ENCODE results near the gene DLD.
"Not testable (repeated sequence)": the region's sequence is repeated elsewhere in the genome, so short reads cannot be mapped to it uniquely, and the experiment has no call there.

Gene DLD

DNA sequence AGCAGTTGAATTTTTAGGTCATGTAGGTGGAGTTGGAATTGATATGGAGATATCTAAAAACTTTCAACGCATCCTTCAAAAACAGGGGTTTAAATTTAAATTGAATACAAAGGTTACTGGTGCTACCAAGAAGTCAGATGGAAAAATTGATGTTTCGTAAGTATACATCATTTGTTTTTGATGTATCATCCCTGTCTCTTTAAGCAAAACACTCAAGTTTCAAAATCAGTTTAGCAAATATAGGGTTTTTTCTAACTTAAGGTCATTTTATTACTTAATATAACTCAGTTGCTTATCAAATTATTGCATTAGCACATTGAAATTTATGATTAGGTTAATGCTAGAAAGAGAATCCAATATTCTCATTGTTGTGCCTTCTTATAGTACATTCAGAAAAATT is 24.6 kb downstream of the DLD start:
- intact Hi-C loops (cut with DNase I; ENCODE audit: low total_unique reads), result no loop called here
- H3K27me3 ChIP-seq, result no peaks in the 10 kb centered on the region
- DNase-seq, result no peak
- H3K9me3 ChIP-seq, result no peaks in the 10 kb centered on the region
- no peaks in the 10 kb centered on the region for H3K4me1 ChIP-seq
- TF ChIP-seq, protein P1, sequence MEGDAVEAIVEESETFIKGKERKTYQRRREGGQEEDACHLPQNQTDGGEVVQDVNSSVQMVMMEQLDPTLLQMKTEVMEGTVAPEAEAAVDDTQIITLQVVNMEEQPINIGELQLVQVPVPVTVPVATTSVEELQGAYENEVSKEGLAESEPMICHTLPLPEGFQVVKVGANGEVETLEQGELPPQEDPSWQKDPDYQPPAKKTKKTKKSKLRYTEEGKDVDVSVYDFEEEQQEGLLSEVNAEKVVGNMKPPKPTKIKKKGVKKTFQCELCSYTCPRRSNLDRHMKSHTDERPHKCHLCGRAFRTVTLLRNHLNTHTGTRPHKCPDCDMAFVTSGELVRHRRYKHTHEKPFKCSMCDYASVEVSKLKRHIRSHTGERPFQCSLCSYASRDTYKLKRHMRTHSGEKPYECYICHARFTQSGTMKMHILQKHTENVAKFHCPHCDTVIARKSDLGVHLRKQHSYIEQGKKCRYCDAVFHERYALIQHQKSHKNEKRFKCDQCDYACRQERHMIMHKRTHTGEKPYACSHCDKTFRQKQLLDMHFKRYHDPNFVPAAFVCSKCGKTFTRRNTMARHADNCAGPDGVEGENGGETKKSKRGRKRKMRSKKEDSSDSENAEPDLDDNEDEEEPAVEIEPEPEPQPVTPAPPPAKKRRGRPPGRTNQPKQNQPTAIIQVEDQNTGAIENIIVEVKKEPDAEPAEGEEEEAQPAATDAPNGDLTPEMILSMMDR (IDR thresholded peaks at IDR 0.05), result no peak
- H3K4me3 ChIP-seq, result no peak overlapping the region
- H3K36me3 ChIP-seq, result peaks cover 58 to 67% (median 58%) of the 10 kb centered on the region in 3 donors
- H3K27ac ChIP-seq, result no peak overlapping the region

DNA sequence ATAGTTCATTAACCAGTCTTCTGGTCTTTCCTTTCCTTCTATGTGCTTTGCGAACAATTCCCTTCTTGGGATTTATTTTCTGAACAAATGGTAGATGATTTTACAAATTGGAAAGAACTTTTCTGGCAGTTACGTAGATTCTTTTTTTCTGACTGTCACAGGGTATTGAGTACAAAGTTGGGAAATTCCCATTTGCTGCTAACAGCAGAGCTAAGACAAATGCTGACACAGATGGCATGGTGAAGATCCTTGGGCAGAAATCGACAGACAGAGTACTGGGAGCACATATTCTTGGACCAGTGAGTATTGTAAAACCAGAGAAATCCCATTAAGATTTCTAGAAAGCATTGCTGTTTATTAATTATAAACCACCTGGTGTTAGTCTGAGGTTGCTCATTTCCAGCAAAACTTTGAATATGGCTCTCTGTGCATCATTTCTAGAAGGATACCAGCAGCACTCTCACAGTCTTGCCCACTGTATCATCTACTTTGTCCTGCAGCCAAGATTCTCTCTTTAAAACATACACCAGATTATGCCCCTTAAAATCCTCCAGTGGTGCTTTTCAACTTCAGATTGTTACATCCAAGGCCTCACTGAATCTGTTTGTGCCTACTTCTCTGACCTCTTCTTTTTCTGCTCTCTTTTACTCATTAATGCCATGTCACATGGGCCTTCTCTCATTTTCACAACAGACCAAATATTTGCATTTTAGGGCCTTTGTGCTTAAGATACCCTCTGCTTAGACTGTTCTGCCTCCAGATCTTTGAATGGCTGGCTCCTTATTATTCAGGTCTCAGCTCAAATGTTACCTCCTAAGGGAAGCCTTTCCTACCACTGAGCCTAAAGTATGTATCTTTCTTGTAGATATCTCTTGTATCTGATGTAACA is 27.0 kb downstream of the DLD start:
- Histone ChIP-seq H3K4me1 (no peaks in the 10 kb centered on the region), H3K9me3 (no peaks in the 10 kb centered on the region), H3K27me3 (no peaks in the 10 kb centered on the region), H3K4me3 (no peak overlapping the region), H3K36me3 (peaks cover 53 to 76% (median 65%) of the 10 kb centered on the region in 3 donors), H3K27ac (no peak overlapping the region)
- TF ChIP-seq, protein P1 (IDR thresholded peaks at IDR 0.05), result no peak
- intact Hi-C loops (cut with DNase I; ENCODE audit: low total_unique reads), result no loop called here
- no peak for DNase-seq

DNA sequence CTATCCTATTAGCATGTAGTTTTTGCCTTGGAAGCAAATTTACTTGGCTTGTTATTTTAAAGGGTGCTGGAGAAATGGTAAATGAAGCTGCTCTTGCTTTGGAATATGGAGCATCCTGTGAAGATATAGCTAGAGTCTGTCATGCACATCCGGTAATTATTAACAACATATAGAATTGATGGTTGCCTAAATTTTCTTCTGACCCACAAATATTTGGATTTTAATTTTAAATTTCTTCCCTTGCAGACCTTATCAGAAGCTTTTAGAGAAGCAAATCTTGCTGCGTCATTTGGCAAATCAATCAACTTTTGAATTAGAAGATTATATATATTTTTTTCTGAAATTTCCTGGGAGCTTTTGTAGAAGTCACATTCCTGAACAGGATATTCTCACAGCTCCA is 28.0 kb downstream of the DLD start:
- H3K4me1 ChIP-seq, result no peaks in the 10 kb centered on the region
- DNase-seq, result no peak
- H3K27ac ChIP-seq, result no peak overlapping the region
- TF ChIP-seq, protein P1 (IDR thresholded peaks at IDR 0.05), result no peak
- H3K27me3 ChIP-seq, result no peaks in the 10 kb centered on the region
- intact Hi-C loops (cut with DNase I; ENCODE audit: low total_unique reads), result no loop called here
- no peaks in the 10 kb centered on the region for H3K9me3 ChIP-seq
- peaks cover 59 to 80% (median 74%) of the 10 kb centered on the region in 3 donors for H3K36me3 ChIP-seq
- H3K4me3 ChIP-seq, result no peak overlapping the region

DNA sequence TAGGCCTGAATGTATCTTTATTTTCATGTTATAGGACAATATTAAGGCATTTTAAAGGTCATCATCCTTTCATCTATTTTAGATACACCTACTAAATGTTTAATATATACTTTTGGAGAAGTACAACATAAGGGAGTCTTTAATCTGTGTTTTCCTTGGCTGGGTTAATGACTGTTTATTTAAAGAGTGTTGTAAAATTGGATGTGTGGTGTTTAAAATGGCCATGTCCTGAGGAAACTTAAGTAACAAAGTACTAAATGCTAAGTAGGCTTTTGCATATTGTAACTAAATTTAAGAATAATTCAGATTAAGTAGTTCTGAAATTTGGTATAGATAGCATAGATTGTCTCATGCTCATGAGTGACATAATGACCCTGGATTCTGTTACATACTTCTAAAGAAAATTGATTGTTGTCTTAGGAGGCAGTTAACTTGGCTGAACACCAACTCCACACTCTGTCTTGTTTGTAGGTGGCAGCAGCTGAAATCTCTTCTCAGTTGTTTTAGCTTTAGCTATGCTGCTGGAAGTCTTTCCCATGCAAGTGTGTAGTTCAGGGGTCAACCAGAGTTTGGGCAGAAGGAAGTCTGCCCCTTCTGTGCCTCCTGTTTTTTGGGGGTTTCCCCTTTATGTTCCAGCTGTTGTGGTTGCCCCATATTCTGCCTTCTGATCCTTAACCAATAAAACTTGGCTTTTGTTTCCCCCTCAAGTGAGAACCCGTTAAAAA is 29.2 kb downstream of the DLD start:
- TF ChIP-seq, protein P1 (IDR thresholded peaks at IDR 0.05), result no peak
- Histone ChIP-seq H3K4me3 (no peak overlapping the region), H3K36me3 (peaks cover 63 to 87% (median 75%) of the 10 kb centered on the region in 3 donors), H3K4me1 (no peaks in the 10 kb centered on the region), H3K27me3 (no peaks in the 10 kb centered on the region), H3K27ac (no peak overlapping the region), H3K9me3 (no peaks in the 10 kb centered on the region)
- intact Hi-C loops (cut with DNase I; ENCODE audit: low total_unique reads), result no loop called here
- DNase-seq, result no peak

DNA sequence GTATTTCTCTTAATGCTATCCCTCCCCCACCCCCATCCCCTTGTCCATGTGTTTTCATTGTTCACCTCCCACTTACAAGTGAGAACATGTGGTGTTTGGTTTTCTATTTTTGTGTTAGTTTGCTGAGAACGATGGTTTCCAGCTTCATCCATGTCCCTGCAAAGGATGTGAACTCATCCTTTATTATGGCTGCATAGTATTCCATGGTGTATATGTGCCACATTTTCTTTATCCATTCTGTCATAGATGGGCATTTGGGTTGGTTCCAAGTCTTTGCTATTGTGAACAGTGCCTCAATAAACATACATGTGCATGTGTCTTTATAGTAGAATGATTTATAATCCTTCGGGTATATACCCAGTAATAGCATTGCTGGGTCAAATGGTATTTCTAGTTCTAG is 30.8 kb downstream of the DLD start:
- H3K4me3 ChIP-seq; H3K9me3 ChIP-seq; intact Hi-C loops (cut with DNase I; ENCODE audit: low total_unique reads); H3K4me1 ChIP-seq; H3K27me3 ChIP-seq; H3K27ac ChIP-seq; DNase-seq: not testable (repeated sequence)
- H3K36me3 ChIP-seq, result peaks cover 49 to 93% (median 72%) of the 10 kb centered on the region in 3 donors

DNA sequence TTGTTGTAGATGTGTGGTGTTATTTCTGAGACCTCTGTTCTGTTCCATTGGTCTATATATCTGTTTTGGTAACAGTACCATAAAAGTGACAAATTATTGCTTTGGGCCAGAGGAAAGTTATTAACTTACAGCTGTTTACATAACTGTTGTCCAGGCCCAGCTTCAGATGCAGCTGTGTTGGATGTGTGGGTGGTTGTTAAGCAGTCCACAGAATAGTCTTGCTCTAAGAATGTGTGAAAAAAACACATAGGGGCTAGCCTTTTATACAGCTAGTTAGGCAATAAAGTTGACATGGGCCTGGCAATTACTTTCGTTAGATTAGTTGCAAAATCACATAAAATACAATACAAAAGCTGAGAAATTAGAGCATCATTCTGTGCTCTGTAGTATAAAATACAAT is 31.9 kb downstream of the DLD start:
- H3K36me3 ChIP-seq, result peaks cover 39 to 93% (median 72%) of the 10 kb centered on the region in 3 donors
- H3K4me1 ChIP-seq, result no peaks in the 10 kb centered on the region
- H3K9me3 ChIP-seq, result no peaks in the 10 kb centered on the region
- no peak overlapping the region for H3K27ac ChIP-seq
- no peaks in the 10 kb centered on the region for H3K27me3 ChIP-seq
- no peak overlapping the region for H3K4me3 ChIP-seq
- intact Hi-C loops (cut with DNase I; ENCODE audit: low total_unique reads), result no loop called here
- TF ChIP-seq, protein P1 (IDR thresholded peaks at IDR 0.05), result no peak
- no peak for DNase-seq
